Hematopoietic multipotent progenitor cell treated with erythropoietin and hydrocortisone succinate and interleukin-3 and kit ligand, for 15 days (in vitro differentiated cells): ENCODE data around the gene EIF4E3.

Experiments
- DNase-seq: peaks from one replicate; pipeline ENCODE4 v3.0.0-alpha.2; 2015; ENCODE audit warnings: low spot score

The EIF4E3 gene

DNA sequence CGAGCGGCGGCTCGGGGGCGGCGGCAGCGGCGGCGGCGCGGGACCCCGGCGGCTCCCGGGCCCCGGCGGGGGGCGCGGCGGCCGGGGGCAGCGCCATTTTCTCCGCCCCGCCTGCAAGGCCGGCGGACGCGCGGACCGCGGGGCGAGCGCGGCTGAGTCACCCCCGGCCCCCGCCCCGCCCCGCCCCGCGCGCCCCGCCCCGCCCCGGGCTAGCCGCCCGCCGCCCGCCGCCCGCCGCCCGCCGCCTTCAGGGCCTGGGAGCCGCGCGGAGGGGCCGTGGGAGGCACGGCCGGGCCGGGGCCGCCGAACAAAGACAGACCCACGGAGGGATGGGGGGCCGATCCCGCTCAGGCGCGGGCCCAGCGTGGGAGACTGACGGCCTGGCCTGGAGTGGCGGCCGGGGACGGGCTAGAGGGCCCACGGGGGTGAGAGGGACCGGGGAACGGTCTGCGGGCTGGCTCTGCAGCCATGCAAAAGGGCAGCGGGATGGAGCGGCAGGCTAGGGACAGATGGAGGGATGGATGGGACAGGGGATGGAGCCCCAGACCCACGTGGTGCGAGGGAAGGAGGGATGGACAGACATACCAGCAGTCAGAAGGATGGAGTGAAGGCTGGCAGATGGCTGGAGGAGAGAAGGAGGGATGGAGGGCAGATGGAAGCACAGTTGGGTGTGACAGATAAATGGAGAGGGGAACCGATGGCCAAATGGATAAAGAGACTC lies at the start of gene EIF4E3:
Gene EIF4E3, minus strand, starts transcription at position 132 of the 721 bp plus-strand sequence. Its CDS starts 35 bp downstream, at position 97.
- no peak for DNase-seq

DNA sequence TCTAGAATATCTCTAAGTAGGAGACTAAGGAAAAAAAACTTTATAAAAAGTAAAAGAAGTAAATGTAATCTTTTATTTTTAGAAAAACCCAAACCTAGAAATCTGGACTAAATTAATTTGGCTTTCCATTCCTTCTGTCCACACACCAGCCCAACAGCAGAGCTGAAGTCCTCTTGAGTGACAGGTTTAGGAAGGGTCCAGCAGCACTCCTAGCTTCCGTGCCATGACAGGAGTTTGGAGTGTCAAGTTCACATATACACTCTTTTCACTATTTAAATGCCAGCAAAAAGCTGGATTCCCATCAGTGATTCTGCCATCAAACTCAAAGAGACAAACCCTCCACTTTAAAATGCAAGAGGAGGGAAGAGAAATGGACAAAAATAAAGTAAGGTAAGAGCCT lies 46.7 kb upstream of the EIF4E3 start:
- DNase-seq = no peak

DNA sequence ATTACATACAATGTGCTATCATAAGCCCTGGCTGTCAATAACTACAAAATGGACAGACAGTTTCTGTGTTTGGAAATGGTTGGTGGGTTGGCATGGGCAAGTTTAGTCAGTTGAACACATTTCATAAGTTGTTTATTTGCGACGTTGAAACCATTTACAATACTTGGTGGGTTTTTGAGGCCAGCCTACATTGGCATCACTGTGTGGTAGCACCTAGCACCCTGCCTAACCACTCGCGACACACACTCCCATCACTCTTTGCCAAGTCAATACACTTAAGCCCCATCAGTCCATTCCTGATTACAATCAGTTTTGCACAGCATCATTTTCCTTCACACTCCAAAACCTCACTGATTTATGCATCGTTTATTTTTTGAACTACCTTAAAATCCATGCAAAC lies 45.9 kb upstream of the EIF4E3 start:
- DNase-seq = no peak

DNA sequence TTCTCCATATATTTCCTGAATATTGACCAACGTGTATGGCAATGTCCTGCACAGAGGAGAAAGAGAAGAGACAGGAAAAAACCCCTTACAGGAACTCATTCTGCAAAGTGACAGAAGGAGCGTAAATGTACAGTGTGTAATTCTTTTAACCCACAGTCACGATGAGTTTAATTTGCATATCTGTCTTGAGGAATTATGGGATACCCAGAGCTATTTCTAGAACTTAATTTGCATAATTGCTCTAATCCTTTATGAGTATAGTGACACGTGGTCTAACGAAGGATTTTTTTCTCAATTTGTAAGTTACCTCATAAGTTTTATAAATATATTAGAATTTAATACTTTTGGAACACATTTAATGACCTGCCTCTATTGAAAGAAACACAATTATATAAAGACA lies 38.2 kb upstream of the EIF4E3 start:
- no peak for DNase-seq

DNA sequence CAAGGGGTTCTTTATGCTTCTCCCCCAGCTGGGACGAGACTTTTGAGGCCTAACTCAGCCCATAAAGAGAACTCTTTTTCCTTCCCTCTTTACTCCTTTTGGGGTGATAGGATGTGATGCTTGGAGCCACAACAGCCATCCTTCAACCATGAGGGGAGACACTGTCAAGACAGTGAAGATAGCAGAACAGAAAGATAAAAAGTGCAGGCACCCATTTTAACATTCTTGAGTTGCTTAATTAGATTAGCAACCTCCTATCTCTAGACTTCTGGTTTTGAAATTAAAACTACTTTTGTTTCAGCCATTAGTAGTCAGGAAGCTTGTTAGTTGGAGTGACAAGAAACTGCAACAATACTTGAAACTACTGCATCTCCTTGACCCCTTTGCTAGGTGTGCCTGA lies 34.9 kb upstream of the EIF4E3 start:
- DNase-seq = no peak

DNA sequence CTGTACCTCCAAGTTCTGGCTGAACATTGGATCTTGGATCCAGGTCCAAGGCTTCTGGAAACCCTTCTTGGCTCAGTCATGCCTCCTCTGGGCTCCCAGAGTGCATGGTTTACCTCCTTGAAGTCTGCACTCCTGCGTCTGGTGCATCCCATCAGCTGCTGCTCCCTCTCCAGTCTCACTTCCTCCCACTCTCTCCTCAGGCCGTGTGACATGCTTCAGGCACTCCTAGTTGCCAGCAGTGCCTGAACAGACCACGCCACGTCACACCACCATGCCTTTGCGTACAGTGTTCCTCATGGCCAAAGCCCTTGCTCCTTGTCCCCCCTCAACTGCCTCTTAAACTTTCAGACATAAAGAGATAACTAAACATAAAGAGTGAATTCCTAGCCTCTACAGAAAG lies 34.2 kb upstream of the EIF4E3 start:
- DNase-seq = no peak

DNA sequence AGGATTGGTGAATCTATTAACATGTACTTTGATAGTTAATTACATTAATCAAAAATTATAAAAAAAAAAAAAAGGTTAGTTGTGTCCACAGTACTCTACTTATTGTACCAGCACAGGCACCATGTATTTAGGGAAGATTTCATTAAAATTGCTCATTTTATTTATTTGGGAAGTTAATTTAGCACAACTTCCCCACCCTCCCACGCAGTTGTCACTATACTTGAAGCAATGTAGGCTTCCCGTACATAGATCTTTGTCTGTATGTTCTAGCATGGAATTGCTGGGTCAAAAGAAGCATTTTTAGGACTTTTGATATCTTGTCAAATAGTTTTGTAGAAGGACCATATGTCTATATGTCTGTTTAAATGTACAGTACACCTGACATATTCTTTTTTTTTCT lies 32.9 kb upstream of the EIF4E3 start:
- DNase-seq = no peak

DNA sequence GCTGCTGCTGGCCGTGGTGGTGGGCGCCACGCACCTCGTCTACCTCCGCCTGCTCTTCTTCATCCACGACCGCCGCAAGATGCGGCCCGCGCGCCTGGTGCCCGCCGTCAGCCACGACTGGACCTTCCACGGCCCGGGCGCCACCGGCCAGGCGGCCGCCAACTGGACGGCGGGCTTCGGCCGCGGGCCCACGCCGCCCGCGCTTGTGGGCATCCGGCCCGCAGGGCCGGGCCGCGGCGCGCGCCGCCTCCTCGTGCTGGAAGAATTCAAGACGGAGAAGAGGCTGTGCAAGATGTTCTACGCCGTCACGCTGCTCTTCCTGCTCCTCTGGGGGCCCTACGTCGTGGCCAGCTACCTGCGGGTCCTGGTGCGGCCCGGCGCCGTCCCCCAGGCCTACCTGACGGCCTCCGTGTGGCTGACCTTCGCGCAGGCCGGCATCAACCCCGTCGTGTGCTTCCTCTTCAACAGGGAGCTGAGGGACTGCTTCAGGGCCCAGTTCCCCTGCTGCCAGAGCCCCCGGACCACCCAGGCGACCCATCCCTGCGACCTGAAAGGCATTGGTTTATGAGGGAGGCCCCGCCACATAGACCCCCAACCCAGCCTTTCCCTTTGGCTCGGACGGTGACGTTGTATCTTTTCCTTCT lies 29.5 kb upstream of the EIF4E3 start:
- DNase-seq = no peak

DNA sequence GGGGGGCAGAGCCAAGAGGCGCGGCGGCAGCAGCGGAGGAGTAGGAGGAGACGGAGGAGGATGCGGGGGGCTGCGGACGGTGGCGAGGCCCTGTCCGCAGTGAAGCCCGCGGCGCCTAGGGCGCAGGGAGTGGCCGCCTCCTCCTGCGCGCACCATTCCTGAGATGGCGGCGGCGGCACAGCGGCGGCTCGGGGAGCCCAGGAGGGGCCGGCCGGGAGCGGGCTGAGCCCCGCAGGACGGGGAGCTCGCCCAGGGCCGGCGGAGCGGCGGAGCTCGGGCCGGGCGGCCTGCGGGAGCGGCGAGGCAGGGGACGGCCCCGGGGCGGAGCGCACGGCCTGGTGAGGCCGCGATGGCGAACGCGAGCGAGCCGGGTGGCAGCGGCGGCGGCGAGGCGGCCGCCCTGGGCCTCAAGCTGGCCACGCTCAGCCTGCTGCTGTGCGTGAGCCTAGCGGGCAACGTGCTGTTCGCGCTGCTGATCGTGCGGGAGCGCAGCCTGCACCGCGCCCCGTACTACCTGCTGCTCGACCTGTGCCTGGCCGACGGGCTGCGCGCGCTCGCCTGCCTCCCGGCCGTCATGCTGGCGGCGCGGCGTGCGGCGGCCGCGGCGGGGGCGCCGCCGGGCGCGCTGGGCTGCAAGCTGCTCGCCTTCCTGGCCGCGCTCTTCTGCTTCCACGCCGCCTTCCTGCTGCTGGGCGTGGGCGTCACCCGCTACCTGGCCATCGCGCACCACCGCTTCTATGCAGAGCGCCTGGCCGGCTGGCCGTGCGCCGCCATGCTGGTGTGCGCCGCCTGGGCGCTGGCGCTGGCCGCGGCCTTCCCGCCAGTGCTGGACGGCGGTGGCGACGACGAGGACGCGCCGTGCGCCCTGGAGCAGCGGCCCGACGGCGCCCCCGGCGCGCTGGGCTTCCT lies 28.8 kb upstream of the EIF4E3 start, which contains the start of gene GPR27:
Gene GPR27, plus strand, starts transcription at position 155 of the 909 bp plus-strand sequence. Its CDS starts 195 bp downstream, at position 350.
- no peak for DNase-seq

DNA sequence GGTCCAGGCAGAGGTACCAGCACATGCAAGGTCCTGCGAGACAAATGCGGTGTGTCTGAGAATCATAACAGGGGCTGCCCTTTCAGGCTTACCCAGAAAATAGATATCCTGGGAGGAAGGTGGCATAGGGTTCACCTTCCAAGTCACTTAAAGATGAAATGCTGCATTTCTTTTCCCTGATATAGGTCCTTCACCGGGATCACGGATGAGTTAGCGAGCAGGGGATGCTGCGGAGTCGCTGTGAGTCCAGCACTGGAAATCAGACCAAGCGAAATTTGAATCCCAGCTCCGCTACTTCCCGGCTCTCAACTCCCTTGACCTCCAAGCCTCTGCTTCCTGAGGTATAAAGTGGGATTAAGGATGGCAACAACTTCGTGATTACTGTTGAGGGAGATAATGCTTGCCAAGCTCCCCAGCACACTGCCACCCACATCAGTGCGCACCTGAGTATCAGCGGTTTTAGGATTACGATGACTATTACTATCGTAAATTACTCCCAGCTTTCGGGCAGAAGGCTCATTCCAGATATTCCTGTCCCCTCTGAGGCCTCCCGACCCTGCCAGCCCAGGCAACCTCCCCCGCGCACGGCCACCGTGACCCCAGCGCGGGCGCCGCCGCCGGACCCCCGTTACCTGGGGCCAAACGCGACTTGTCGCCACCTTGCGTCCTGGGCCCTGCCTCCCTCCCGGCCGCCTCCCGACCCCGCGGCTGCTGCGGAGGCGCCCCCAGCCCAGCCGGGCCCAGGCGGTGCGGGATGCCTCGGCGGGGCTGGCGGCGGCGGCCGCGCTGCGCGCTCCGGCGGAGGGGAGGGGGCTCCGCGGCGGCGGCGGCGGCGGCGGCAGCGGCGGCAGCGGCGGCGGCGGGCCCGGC lies 27.9 kb upstream of the EIF4E3 start:
- no peak for DNase-seq

DNA sequence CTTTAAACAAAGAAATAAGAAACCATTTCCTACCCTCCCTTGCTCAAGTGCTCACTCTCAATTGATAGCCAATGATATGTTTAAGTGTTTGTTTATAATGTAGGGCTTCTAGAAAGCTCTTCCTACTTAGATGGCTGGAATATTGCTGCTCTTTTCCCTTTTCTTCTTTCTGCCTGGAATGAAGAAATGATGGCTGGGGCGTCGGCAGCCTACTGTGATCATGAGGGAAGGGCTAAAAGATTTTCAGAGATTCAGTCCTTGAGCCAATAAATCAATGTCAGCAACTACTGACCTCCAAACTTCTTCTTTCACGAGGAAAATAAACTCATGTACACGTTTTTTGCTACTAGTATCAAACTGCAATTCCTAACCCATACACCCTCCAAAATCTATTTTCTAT lies 26.4 kb upstream of the EIF4E3 start:
- DNase-seq = no peak

DNA sequence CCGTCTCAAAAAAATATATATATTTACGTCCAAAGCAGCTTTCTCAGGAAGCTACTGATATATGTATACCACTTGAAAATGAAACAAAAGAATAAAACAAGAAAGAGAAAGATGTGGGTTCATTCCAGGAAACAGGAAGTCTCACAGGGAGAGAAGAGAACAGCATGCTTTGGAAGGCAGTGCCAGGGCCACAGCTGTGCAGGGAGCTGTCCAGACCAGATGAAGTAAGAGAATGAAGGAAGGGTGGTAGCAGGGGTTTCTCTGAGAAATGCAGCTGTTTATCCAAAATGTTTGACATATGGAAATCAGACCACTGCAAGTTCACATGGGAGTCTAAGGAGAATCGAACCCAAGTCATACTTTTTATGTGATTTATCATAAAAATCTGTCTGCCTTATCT lies 19.5 kb upstream of the EIF4E3 start:
- no peak for DNase-seq

DNA sequence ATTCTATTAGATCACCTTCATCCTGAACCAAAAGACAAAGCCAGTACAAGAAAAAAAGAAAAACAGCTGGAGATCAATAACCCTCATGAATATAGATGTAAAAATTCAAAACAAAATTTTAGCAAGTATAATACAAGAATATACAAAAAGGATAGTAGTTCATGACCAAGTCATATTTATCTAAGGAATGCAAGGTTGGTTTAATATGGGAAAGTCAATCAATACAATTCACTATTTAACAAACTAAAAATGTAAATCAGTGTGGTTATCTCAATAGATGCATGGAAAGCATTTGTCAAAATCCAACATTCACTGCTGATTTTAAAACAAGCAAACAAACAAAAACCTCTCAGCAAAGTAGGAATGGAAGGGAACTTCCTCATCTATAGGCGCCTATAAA lies 17.4 kb upstream of the EIF4E3 start:
- no peak for DNase-seq

DNA sequence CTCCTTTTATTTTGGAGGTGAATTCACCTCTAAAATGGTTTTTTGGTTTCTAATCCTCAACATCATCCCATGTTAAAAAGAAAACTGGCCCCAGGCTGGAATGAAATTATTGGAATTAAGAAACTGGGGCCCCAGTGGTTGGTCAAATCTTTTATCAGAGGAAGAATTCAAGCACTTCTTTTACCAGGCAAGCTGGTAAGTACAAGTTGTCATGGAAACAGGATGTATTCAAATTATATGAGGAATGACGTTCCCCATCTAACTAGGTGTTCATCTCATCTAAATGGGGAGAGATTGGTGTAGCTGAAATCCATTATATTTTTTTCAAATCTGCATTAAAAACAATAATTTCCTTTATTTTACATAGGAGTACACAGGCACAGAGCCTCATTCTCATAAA lies 9.7 kb upstream of the EIF4E3 start:
- no peak for DNase-seq

DNA sequence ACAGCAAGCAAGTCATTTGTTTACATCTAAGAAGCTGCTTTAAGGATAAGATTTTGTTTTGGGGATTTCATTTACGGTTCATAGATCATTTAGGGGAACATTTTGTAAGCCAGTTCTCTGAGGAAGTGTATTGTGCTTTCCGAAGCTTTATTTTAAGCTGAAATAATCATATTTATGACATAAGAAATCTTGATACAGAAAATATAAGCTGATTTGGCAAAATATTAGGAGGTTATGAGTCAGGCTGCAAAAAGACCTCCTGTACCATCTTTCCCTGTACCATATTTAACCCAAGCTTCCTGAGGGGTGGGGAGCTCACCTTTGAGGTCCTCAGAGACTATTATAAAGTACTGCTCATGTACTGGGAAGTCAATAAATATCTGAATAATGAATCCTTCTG lies 8.1 kb upstream of the EIF4E3 start:
- DNase-seq = no peak

DNA sequence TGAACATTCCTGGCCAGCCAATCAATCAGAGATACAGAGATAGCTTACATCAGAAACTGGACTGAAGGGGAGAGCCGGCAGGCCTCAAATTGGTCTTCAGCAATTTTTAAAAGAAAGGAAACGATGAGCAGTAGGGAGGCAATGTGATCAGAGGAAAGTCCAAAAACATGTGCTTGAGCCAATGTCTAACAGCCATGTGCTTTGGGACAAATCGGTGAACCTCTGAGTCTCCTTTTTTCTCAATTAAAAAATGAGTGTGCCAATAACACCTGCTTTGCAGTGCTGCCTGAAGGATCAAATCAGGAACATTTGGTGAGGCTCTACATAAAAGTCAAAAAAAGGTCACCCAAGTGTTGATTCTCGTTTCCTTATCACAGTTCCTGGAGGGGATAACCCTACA lies 7.4 kb upstream of the EIF4E3 start:
- no peak for DNase-seq

DNA sequence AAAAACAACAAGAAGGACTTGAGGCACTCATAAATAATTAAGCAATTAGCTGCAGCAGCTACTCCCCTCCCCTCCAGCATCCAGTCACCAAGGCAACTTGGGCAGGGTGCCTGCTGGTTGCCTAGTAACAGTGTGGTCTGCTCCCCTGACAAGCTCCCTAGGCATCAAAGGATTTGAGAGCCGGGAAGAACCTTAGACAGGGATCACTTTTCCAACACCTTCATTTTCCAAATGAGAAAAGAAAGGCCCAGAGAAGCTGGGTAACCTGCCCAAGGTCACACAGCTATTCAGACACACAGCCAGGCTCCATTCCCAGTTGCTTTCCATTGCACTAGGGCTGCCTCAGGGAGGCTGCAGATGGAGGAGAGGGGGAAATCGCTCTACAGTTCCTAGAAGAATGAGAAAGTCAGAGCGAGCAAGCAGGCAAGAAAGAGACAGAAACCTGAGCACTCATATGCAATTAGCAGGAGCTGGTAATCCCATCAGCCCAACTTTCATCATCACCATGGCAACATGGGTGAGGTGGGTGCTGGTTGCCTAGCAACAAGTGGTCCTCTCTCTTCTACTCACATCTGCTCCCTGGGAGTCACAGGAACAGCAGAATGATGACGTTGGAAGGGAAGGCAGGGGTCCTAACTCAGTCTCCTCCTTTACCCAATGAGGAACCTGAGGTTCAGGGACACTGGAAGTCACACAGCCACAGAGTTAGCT lies 3.6 kb upstream of the EIF4E3 start:
- DNase-seq = no peak

DNA sequence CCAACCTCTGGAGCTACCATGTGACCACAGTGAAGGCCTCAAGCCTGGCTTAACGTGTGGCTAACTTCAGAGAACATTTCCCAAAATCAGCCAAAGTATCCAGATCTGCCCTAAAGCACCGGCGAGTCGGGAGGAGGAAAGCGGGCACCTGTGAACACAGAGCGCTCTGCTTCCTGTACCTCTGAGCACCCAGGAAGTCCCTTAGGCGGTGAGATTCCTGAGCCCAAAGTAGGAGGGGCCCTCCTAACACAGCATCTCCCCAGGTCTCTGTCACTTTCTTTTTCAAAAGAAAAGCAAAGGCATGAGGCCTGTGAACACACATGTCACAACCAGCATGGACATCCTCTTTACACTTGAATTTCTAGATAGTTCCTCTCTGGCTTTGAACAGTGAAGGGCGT lies 944 bp upstream of the EIF4E3 start:
- DNase-seq = no peak

DNA sequence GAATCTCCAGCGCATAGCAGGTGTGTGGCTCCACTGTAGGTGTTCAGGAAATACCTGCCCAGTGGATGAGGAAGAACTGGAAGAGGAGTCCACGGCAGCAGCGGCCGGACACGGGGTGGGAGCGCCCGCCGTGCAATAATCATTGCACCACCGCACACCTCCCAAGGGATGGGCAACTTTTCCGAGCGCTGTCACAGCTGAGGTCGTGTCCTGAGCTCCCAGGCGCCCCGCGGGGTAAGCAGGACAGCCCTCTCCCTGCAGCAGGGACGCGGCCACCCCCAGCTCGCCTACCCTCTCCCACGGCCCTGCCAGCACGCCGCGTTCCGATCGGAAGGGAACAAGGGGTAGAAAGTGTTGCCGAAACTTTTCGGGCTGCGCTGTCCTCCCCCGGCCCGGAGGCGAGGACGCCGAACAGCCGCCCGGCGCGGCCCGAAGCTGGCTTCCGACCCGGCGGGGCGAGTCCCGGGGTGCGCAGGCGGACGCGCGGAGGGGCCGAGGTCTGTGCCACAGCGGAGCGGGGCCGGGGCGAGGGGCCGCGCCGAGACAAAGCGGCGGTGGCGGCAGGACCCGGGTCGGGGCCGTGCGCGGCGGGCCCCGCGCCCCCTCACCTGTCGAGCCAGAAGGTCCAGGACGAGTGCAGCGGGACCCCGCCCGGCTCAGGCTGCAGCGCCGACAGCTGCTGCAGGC lies 475 bp downstream of the EIF4E3 start:
- no peak for DNase-seq

DNA sequence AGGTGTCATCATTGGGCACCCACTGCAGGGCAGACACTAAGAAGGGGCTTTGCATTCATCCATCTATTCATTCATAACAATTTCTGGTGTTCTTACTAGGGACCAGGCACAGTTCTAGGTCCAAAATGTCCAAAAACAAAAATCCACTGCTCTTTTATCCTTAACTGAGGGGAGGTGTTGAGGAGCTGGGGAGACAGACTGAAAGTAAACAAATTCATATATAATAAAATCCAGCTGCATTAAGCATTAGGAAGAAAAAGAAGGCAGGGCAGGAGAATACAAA lies 1.1 kb downstream of the EIF4E3 start:
- DNase-seq = no peak
